Measurements from ENCODE around the gene STXBP3. TPM values are rescaled to one million over a fixed set of nuclear protein-coding genes. Genes with fewer than 3 reads are reported as not detected.

Gene STXBP3
- total RNA-seq, 1 donor from 2014 or later = 46.9 TPM

DNA sequence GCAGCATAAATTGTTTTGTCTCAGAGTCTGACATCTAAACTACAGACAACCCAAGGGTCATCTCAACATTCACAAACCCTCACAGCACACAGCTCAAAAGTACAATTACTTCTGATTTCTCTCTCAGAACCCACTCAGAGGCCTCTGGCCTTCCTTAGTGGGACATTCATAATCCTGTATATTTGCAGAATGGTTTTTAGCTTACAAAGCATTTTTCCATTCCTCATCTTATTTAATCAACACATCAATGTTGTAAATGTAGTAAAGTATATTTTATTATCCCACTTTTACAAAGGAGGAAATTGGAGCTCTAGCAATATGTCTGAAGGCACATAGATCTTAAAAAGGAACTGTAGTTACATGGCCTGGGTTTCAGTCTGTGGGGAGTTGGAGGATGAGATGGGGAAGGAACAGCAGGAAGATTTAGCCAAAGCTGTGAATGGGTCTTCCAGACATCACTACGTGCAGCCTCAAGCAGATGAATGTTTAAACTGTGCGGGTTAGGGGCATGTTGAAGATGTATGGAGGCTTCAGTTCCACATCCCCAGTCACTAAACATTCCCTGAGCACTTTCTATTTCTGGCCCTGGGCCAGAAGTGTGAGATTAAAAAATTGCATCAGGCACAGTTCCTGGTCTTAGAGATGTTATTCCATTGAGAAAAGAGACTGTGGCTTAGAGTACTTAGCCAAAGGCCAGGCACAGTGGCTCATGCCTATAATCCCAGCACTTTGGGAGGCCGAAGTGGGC is 97.1 kb downstream of the STXBP3 start:
- H3K4me1 Mint-ChIP-seq (ENCODE audit: low read depth) = peaks cover 5% of the 10 kb centered on the region
- H3K27me3 Mint-ChIP-seq = peaks cover 15% of the 10 kb centered on the region
- DNase-seq (ENCODE audit: low spot score, unreplicated experiment) = no peak
- no peak overlapping the region for H3K4me3 Mint-ChIP-seq (ENCODE audit: low read depth)
- H3K9me3 Mint-ChIP-seq (ENCODE audit: low read depth) = no peaks in the 10 kb centered on the region
- no peak overlapping the region for H3K27ac Mint-ChIP-seq
- TF ChIP-seq, protein P1, sequence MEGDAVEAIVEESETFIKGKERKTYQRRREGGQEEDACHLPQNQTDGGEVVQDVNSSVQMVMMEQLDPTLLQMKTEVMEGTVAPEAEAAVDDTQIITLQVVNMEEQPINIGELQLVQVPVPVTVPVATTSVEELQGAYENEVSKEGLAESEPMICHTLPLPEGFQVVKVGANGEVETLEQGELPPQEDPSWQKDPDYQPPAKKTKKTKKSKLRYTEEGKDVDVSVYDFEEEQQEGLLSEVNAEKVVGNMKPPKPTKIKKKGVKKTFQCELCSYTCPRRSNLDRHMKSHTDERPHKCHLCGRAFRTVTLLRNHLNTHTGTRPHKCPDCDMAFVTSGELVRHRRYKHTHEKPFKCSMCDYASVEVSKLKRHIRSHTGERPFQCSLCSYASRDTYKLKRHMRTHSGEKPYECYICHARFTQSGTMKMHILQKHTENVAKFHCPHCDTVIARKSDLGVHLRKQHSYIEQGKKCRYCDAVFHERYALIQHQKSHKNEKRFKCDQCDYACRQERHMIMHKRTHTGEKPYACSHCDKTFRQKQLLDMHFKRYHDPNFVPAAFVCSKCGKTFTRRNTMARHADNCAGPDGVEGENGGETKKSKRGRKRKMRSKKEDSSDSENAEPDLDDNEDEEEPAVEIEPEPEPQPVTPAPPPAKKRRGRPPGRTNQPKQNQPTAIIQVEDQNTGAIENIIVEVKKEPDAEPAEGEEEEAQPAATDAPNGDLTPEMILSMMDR (IDR thresholded peaks at IDR 0.05; ENCODE audit: unreplicated experiment) = no peak
- H3K36me3 Mint-ChIP-seq (ENCODE audit: insufficient read depth) = no peaks in the 10 kb centered on the region

DNA sequence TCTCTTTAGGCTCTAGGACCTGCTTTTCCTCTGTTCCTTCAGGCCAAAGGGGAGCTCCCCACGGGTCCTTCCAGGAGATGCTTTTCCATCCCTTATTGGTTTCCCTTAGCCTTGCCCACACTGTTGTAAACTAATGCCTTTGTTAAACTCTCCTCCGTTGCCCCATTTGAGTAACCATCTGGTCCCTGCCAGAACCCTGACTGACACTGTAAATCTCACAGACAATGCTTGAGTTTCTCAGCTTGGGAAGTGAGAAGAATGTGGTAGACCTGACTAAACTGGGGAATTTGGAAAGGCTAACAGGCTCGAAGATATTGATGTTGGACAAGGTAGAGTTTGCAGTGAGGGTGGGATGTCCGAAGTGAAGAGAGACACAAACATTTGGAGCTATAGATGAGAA is 99.0 kb downstream of the STXBP3 start:
- TF ChIP-seq, protein P1 (IDR thresholded peaks at IDR 0.05; ENCODE audit: unreplicated experiment) = no peak
- H3K27me3 Mint-ChIP-seq = peaks cover 17% of the 10 kb centered on the region
- H3K4me1 Mint-ChIP-seq (ENCODE audit: low read depth) = peaks cover 5% of the 10 kb centered on the region
- H3K36me3 Mint-ChIP-seq (ENCODE audit: insufficient read depth) = no peaks in the 10 kb centered on the region
- no peak for DNase-seq (ENCODE audit: low spot score, unreplicated experiment)
- H3K9me3 Mint-ChIP-seq (ENCODE audit: low read depth) = no peaks in the 10 kb centered on the region
- no peak overlapping the region for H3K27ac Mint-ChIP-seq
- H3K4me3 Mint-ChIP-seq (ENCODE audit: low read depth) = no peak overlapping the region

DNA sequence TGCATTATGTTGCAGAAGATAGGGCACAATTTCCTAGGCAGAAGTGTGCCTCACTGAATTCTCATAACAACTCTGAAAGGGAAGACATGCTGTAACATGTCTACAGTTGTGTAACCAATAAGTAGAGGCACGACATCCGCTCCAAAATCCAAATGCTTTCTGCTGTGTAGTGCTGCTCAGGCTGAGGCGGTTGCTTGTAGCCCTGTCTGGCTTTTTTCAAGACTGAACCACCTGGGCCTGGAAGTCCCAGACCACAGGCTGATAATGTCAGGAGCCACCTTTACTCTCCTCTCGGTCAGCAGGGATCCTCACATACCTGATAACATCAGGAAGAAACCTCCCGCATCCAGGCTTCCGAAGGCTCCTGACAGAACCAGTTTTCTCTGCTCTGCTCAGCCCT is 99.5 kb downstream of the STXBP3 start:
- TF ChIP-seq, protein P1 (IDR thresholded peaks at IDR 0.05; ENCODE audit: unreplicated experiment) = no peak
- no peaks in the 10 kb centered on the region for H3K36me3 Mint-ChIP-seq (ENCODE audit: insufficient read depth)
- H3K4me1 Mint-ChIP-seq (ENCODE audit: low read depth) = peaks cover 5% of the 10 kb centered on the region
- no peaks in the 10 kb centered on the region for H3K9me3 Mint-ChIP-seq (ENCODE audit: low read depth)
- H3K4me3 Mint-ChIP-seq (ENCODE audit: low read depth) = no peak overlapping the region
- no peak overlapping the region for H3K27ac Mint-ChIP-seq
- DNase-seq (ENCODE audit: low spot score, unreplicated experiment) = no peak
- peaks cover 18% of the 10 kb centered on the region for H3K27me3 Mint-ChIP-seq

DNA sequence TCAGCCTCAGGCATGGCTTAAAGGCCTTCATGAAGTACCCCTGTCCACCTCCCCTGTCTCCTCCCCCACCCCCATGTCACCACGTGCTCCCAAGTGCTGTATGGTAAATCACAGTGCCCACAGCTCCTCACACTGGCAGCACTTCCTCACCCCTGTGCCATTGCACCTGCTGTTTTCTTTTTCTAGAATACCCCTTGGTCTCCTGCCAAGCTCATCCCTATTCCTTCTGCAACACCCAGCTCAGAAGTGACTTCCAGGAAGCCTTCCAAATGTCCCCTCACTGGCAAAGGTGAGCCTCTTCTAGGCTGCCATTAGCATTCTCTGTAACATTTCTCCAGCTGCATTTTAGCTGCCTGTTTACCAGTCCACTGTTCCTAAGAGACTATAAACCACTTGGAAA is 101.0 kb downstream of the STXBP3 start:
- no peak for DNase-seq (ENCODE audit: low spot score, unreplicated experiment)
- no peaks in the 10 kb centered on the region for H3K36me3 Mint-ChIP-seq (ENCODE audit: insufficient read depth)
- no peaks in the 10 kb centered on the region for H3K9me3 Mint-ChIP-seq (ENCODE audit: low read depth)
- no peak overlapping the region for H3K27ac Mint-ChIP-seq
- TF ChIP-seq, protein P1 (IDR thresholded peaks at IDR 0.05; ENCODE audit: unreplicated experiment) = no peak
- peaks cover 2% of the 10 kb centered on the region for H3K4me1 Mint-ChIP-seq (ENCODE audit: low read depth)
- no peak overlapping the region for H3K4me3 Mint-ChIP-seq (ENCODE audit: low read depth)
- H3K27me3 Mint-ChIP-seq = peaks cover 18% of the 10 kb centered on the region

DNA sequence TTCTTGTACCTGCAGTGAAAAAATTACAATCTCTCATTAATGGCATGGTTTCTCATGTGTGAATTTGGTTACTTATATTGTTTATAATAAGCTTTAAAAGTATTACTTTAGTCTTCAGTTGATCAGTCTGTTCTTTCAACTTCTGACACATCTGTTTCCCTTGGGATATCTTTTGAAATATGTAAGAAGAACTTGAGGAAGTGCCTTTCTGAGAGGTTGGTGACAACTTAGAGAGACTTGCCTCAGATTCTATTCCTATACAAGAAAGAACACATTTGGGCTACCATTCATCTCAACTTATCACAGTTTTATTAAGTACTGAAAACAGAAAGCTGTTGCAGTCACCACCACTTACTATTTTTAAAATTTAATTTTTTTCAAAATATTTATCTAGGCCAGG is 102.3 kb downstream of the STXBP3 start:
- no peak overlapping the region for H3K27ac Mint-ChIP-seq
- DNase-seq (ENCODE audit: low spot score, unreplicated experiment) = no peak
- H3K27me3 Mint-ChIP-seq = peaks cover 18% of the 10 kb centered on the region
- no peak overlapping the region for H3K4me3 Mint-ChIP-seq (ENCODE audit: low read depth)
- no peaks in the 10 kb centered on the region for H3K4me1 Mint-ChIP-seq (ENCODE audit: low read depth)
- TF ChIP-seq, protein P1 (IDR thresholded peaks at IDR 0.05; ENCODE audit: unreplicated experiment) = no peak
- H3K36me3 Mint-ChIP-seq (ENCODE audit: insufficient read depth) = no peaks in the 10 kb centered on the region
- H3K9me3 Mint-ChIP-seq (ENCODE audit: low read depth) = no peaks in the 10 kb centered on the region

All from progenitor cell of endocrine pancreas (in vitro differentiated cells).